GM19397 (cell line): ENCODE data around the gene C1orf232.

Experiments used
- ATAC-seq: cut with Tn5 transposase; IDR thresholded peaks from one replicate; pipeline ENCODE4 v1.9.1; 2021; ENCODE audit warnings: mild to moderate bottlenecking, moderate library complexity; ENCODE audit not compliant: unreplicated experiment

C1orf232 gene

GRCh38 chr1:26180010-26180506, 11.3 kb upstream of the C1orf232 start:
- ATAC-seq, result no peak

- ATAC-seq, result no peak
Observed at GRCh38 chr1:26177182-26177684, 8.5 kb upstream of the C1orf232 start, which contains the start of gene CNKSR1. Gene CNKSR1 (plus strand): TSS chr1:26177491. CDS start chr1:26177548, 57 bp downstream.

- ATAC-seq, result no peak
Observed at GRCh38 chr1:26175346-26175745, 6.6 kb upstream of the C1orf232 start.

GRCh38 chr1:26171084-26172072, 2.6 kb upstream of the C1orf232 start, which contains the start of gene ZNF593OS:
Gene ZNF593OS (minus strand): TSS chr1:26171832. CDS start chr1:26171661, 171 bp downstream.
- ATAC-seq, result no peak

GRCh38 chr1:26170472-26170821, 1.7 kb upstream of the C1orf232 start:
- no peak for ATAC-seq

- peak; percentile 87 for ATAC-seq
Observed at GRCh38 chr1:26169669-26170471, 1.1 kb upstream of the C1orf232 start, which contains the start of gene ZNF593. Gene ZNF593 (plus strand): TSS chr1:26169908. CDS start chr1:26169984, 76 bp downstream.

GRCh38 chr1:26169198-26169554, 413 bp upstream of the C1orf232 start:
- no peak for ATAC-seq

- ATAC-seq, result no peak
Observed at GRCh38 chr1:26166719-26167281, 2.0 kb downstream of the C1orf232 start.

GRCh38 chr1:26164861-26165842, 3.6 kb downstream of the C1orf232 start:
- no peak for ATAC-seq

GRCh38 chr1:26164036-26164860, 4.5 kb downstream of the C1orf232 start:
- no peak for ATAC-seq

- ATAC-seq, result no peak
Observed at GRCh38 chr1:26163684-26164035, 5.1 kb downstream of the C1orf232 start.

GRCh38 chr1:26162220-26162709, 6.5 kb downstream of the C1orf232 start:
- ATAC-seq, result no peak

- no peak for ATAC-seq
Observed at GRCh38 chr1:26161415-26162219, 7.1 kb downstream of the C1orf232 start.

- no peak for ATAC-seq
Observed at GRCh38 chr1:26160527-26161414, 8.0 kb downstream of the C1orf232 start.

GRCh38 chr1:26159743-26160039, 9.1 kb downstream of the C1orf232 start:
- no peak for ATAC-seq

- ATAC-seq, result no peak
Observed at GRCh38 chr1:26158908-26159742, 9.6 kb downstream of the C1orf232 start, which contains the start of gene FAM110D. Gene FAM110D (plus strand): TSS chr1:26159079. CDS start chr1:26161292, 2,213 bp downstream.
